ENCODE measurements around the gene RMDN2.

RMDN2 gene, protein sequence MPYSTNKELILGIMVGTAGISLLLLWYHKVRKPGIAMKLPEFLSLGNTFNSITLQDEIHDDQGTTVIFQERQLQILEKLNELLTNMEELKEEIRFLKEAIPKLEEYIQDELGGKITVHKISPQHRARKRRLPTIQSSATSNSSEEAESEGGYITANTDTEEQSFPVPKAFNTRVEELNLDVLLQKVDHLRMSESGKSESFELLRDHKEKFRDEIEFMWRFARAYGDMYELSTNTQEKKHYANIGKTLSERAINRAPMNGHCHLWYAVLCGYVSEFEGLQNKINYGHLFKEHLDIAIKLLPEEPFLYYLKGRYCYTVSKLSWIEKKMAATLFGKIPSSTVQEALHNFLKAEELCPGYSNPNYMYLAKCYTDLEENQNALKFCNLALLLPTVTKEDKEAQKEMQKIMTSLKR

DNA sequence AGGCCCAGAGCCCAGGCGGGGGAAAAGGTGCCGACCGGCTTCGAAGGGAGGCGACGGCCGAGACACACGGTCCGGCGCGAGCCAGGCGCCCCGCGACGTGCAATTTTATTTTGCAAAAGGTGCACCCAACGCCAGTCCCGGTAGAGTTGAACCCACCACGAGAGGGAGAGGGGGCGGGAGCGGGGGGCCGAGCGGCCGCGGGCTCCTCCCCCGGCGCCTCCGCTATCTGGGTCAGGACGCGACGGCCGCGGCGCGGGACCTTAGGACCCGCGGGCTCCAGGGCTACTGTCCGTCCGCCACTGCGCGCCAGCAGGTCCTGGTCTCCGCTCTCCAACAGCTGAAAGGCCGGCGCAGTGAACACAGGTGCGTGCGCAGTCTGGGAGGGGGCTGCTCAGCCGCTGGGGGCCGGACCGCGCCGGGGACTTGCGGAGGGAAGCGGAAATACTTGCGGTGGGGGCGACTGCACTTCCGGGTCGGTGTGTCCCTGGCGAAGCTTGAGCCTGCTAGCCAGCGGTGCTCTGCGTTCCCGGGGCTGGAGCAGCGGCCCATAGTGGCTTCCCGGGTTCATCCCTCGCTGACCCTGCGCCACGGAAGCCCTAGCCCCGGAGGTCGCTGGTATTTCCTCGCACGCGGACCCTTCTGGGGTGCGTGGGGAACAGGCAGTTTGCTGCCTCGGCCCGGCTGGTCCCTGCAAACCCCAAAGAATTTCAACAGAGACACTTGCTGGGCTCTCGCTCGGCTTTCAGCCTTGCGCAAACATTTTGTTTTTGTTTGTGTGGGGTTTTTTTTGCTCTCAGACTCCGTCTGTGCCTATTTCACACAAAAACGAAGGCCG, at the start of gene RMDN2:
TSS of gene RMDN2 (plus strand) at position 225 of the 835 bp plus-strand sequence. CDS start 3,991 bp downstream, outside the sequence.
- DNase-seq (ENCODE audit: low read depth in 2 of 2) = peak; percentile 75 to 76

DNA sequence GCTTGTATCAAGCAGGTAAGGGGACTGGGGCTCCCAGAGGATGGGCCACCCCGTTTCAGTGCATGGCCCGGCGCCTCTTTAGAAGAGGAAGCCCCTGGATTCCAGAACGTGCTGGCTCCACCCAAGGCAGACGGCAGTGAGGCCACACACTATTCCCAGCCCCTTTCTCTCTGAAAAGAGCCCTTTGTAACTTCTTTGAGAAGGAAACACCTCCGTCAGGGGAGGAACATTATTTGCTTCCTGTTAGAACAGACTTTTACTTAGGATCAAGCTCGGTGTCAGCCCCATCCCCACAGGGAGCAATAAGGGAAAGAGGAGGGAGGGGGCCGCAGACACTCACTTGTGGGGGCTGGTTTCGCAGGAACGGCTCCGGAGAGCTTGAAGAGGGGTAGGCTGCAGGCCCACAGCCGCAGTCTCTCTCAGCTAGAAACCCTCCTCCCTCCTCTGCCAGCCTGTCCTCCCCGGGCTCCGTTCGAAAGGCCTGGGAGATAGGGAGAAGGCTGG, 49.6 kb upstream of the RMDN2 start:
- no peak for DNase-seq (ENCODE audit: low read depth in 2 of 2)

DNA sequence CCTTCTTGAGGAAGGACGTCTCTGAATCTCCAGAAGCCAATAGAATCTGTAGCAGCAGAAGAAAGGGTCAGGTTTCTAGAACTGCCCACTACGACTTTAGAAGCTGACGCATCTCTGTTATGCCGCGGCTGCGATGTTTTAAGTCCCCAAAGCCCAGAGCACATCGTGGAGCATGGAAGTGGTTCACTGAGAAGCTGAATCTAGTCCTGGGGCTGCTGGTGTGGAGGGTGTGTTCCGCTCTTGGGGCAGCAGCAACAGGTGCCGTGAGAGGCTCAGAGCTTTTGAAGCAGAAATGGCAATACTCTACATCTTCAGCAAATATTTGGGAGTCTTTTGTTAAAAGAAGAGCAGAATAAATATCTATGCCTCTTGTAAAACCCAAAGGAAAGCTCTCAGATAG, 48.9 kb upstream of the RMDN2 start:
- DNase-seq (ENCODE audit: low read depth in 2 of 2) = no peak

GRCh38 chr2:37877457-37878315, 47.4 kb upstream of the RMDN2 start:
- DNase-seq (ENCODE audit: low read depth in 2 of 2) = no peak

GRCh38 chr2:37878536-37878935, 46.6 kb upstream of the RMDN2 start:
- no peak for DNase-seq (ENCODE audit: low read depth in 2 of 2)

DNA sequence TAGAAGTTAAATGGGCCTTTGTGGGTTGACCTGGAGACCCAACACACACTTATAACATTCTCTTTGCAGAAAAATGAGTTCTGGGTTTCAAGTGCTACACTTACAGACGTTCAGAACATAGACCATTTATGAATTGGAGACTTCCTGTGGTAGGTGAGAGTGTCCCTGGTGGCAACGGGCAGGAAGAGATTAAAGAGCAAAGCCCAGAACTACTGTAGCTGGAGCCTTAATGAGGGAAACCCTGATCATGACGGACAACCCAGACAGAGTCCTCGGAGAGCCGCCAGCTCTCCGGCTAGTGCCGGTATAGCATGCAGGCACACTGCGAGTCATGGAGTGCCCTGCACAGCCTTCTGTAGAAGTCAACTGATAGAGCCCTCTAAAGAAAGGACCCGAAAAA, 44.5 kb upstream of the RMDN2 start:
- no peak for DNase-seq (ENCODE audit: low read depth in 2 of 2)

GRCh38 chr2:37881397-37881796, 43.7 kb upstream of the RMDN2 start:
- DNase-seq (ENCODE audit: low read depth in 2 of 2) = no peak

DNA sequence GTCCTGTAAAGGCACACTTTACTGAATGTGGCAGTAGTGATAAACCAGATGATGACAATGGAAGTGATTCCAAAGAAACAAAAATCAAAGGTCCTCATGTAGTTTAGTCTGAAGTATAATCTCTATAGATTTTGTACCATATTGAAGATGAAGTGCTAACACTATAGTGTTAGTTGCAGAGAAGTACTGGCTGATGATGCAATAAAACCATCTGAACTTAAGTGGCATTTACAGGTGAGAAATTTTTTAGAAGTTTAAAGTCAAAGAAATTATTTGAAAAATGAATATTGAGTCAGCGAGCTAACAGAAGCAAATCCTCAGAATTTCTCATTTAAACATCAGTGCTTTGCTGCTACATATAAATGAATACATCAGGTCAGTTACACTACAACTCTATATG, 43.1 kb upstream of the RMDN2 start:
- no peak for DNase-seq (ENCODE audit: low read depth in 2 of 2)

- no peak for DNase-seq (ENCODE audit: low read depth in 2 of 2)
Observed at GRCh38 chr2:37883518-37883917, 41.6 kb upstream of the RMDN2 start.

- DNase-seq (ENCODE audit: low read depth in 2 of 2) = no peak
Observed at GRCh38 chr2:37885329-37885993, 39.6 kb upstream of the RMDN2 start.

GRCh38 chr2:37886745-37887144, 38.3 kb upstream of the RMDN2 start:
- DNase-seq (ENCODE audit: low read depth in 2 of 2) = no peak

DNA sequence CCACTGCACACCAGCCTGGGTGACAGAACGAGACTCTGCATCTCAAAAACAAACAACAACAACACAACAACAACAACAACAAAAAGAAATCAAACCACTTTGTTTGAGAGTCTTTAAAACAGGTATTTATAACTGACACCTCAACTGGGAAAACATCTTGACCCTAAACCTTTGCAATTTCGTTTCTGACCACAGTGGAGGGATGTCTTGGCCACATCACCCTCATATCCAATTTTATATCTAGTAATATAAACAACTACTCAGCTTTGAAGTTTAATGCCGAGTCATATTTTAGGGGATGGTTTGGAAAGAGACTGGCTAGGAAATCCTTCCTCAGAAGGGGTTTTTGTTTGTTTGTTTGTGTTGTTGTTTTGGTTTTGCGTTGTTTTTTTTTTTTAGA, 37.8 kb upstream of the RMDN2 start:
- DNase-seq (ENCODE audit: low read depth in 2 of 2) = no peak

DNA sequence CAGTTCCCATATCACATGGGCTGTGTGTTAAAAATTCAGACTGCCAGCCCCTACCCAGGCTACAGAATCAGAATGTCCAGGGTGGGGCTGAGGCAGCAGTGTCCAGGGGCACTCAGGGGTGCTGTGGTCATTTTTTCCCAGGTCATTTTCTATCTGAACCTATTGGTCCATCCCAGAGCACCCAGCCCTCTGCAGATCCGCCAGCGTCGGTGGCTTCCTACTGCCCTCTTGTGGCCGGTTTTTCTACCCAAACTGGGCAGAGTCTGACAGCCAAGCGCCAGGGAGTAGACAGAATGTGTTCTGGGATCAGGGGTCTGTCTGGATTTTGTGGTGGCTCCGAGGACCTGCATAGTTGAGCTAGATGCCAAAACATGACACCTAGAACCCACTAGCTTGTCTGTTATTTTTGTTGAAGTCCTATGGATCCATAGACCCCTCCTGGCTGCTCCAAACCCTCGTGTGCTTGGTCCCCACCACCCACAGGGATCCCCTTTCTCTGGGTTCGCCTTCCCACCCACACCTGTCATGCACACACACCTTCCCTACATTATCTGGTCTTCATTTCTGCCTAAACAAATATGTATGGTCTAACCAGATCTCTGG, 34.1 kb upstream of the RMDN2 start:
- peak; percentile 45 to 60 for DNase-seq (ENCODE audit: low read depth in 2 of 2)

- DNase-seq (ENCODE audit: low read depth in 2 of 2) = no peak
Observed at GRCh38 chr2:37891846-37892435, 33.1 kb upstream of the RMDN2 start.

DNA sequence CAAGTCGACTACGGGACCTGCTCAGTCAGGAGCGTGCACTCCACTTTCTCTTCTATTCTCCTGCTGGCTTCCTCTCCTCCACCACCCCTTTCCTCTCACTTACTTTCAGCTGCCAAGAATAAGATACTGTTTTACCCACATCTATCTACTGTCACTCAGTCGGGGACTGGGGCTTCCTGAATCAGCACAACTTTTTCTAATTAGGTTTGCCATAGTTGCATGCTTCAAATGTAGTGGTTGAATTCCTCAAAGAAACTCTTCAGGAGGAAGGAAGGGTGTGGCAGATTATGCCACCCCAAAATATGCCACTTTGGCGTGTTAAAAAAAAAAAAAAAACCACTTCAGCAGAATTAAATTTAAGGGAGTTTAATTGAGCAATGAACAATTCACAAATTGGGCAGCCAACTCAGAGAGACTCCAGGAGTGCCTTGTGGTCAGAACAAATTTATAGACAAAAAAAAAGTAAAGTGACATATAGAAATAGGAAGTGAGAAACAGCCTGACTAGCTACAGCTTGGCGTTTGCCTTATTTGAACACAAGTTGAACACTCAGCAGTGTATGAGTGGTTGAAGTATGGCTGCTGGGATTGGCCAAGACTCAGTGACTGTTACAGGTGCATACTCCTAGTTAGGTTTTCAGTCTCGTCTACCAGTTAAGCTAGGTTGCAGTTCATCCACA, 32.5 kb upstream of the RMDN2 start:
- DNase-seq (ENCODE audit: low read depth in 2 of 2) = no peak

DNA sequence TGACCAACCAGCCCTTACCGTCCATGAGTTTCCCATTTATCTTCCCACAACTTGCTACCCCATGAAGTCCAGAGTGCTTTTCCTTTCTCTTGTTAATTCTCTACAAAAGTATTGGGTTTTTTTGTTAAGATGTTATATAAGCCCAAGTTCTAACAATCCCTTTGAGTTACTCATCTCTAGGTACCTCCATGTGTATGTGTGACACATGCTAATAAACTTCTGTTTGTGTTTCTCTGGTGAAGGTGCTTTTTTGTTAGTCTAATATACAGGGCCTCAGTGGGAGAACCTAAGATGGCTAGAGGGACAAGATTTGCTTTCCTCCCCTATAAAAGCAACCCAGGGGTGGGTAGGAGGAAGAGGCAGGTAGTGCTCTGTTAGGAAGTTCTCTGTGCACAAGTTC, 31.8 kb upstream of the RMDN2 start:
- no peak for DNase-seq (ENCODE audit: low read depth in 2 of 2)

DNA sequence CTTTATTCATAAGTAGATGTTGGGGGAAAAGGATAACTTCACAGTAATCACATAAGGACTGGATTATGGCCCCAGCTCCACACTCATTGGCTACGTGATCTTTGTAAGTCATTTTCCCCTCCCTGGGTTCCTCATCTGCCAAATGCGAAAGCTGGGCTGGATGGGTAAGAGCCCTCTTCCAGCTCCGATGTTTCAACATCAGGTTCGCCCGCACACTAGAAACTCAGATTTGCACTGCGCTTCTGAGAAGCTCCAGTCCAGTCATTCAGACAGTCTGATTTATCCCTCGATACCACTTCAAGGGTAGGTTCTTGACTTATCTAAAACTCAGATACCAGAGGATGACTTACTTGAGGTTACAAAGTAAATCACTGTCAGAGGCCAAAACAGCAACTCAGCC, 31.0 kb upstream of the RMDN2 start:
- DNase-seq (ENCODE audit: low read depth in 2 of 2) = no peak

DNA sequence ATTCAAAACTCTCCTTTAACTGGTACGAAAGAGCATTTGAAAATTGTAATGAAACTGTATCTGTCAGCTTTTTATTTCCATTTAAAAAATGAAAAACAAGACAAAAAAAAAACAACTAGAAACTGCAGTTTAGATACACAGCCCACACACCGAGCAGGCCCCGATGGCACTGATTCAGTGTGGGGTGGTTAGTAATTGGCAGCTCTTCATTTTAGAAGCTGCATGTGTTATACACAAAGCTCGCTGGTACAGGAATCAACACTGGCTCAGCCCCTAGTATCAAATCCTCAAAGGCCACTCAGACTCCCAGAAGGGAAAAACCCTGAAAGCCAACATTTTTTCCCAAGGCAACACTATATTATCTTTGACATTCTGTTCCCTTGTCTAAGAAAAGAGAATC, 30.5 kb upstream of the RMDN2 start:
- no peak for DNase-seq (ENCODE audit: low read depth in 2 of 2)

DNA sequence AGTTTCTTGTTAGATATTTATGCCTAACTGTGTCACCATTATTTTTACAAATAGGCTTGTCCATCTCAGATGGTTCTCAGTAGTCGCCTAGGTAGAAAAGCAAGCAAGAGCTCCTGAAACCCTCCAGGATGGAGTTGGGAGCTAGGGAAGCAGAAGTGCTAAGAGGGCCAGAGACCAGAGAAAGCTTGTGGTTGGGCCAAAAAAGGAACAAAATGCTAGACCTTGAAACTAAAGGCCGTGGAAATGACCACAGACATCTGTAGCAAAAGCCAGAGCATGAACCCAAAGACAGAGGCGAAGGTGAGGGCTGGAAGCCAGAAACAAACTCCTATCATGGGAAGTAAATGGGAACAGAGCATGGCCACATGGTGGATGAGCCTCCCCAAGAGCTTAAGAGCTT, 29.9 kb upstream of the RMDN2 start:
- no peak for DNase-seq (ENCODE audit: low read depth in 2 of 2)

DNA sequence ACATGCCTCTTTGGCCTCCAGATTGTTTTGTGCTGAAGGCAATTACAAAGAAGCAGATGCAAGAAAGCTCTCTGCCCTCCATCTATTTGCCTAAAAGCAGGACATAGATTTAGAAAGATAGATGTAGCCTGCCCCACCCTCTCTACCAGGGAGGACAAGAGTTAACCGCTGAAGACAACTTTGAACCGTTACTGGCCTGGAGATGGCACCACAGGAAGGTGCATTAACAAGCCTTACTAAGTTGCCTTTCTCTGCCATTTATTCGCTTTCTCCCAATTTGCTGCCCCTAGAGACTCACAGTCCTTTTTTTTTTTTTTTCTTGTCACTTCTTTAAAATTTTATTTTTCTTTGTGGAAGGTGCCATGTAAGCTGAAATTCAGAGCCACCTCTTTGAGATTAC, 28.8 kb upstream of the RMDN2 start:
- no peak for DNase-seq (ENCODE audit: low read depth in 2 of 2)
